GM11168 (cell line): ENCODE results near the gene STK24.
"Not testable (repeated sequence)": the region's sequence is repeated elsewhere in the genome, so short reads cannot be mapped to it uniquely, and the experiment has no call there.

ENCODE experiments used
- in situ Hi-C: fragments of 300-500 bp; cut with MboI; formaldehyde crosslinking; loops from one replicate; pipeline ENCODE4 v1.12.0; 2022; ENCODE audit warnings: low sequenced_read_pairs; ENCODE audit not compliant: unreplicated experiment

STK24 gene

DNA sequence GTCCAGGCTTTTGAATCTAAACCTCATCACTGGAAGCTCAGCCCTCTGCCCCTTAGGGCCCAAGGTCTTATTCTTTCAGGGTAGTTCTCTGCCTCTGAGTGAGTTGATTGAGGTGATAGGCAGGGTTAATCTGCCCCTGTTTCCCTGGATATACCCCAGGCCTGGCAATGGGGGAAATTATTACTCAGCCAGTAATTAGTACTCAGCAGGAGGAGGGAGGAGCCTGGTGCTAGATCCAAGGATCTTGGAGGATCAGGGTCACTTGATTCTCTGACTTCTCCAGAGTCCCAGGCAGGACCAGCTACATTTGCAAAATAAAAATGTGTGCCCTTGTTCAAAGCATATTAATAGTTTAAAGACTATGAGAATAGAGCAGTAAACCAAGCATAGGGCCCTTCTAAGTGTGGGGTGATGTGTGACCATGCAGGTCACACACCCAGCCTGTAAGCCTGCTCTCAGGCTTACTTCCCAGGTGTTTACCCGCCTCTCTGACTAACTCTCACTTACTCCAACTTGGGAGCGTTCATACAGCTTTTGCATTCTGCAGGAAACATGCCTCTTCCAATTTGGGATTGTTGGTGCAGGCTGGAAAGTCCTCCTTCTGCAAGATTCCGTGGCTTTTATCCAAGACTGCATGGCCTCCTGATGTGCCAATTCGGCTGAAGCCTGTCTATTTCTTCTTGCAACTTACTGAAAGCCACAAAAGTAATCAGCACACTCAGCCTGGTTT is 7.9 kb upstream of the STK24 start:
- in situ Hi-C loops: no loop called here

DNA sequence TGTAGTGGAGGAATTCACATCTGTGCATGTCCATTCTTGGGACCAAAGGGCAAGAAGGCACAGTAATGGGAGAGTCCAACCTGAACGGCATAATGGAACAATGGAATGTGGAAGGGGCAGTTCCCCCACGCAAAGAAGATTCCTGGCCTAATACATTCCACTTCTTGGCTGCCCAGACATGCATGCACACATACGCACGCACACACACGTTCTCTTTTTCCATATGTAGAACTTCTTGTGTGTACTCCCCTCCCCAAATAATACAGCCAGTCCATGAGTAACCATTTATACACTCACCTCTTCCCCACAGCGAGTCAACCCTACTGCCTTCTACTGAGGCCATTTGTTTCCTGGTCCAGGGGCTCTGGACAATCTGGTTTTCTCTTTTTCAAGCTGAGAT is 6.0 kb upstream of the STK24 start:
- in situ Hi-C loops: no loop called here

DNA sequence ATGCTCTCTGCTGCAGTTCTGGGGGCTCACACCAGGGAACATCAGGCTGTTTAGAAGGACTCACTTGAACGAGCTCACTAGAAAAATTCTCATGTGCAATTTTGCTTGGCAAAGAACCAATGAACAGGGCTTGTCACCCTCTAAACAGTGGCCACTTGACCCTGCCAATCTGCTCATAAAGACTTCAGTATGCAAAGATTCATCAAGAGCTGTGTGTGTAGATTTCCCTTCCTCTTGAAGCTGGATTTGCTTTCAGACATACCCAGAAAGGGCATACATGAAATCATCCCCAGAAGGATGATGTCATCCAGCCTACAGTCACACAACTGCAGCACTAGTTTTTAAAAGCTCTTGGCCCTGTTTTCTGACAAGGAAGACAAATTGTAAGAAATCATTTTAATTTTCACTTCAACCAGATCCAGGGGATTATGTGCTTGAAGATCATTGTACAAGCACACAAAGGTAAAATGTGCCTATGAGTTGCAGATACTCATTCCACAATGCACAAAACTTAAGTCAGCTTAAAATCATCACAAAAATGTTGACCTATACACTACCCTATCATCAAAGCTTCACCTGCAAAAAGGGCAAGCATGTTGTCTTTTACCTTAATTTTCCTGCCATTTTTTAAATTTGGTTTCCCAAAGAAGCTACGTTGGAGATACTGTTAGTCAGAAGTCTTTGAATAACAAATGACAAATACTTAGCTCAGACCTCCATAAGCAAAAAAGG is 5.2 kb upstream of the STK24 start:
- in situ Hi-C loops: no loop called here

DNA sequence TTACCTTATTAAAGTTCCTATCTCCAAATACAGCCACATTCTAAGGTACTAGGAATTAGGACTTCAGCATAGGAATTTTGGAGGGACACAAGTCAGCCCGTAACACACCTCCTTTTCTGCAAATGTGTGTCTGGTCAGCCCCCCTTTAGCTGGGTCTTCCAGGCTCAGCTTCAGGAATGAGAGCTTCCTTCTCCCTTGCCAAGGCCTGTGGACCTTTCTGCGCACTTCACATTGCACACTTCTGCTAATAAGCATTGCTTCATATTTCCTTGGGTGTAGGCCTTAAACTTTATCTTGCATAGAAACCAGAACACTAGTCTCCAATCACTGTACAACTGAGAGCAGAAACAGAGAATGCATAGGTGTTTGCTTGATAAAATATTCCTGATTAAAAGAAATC is 4.5 kb upstream of the STK24 start:
- in situ Hi-C loops: no loop called here

DNA sequence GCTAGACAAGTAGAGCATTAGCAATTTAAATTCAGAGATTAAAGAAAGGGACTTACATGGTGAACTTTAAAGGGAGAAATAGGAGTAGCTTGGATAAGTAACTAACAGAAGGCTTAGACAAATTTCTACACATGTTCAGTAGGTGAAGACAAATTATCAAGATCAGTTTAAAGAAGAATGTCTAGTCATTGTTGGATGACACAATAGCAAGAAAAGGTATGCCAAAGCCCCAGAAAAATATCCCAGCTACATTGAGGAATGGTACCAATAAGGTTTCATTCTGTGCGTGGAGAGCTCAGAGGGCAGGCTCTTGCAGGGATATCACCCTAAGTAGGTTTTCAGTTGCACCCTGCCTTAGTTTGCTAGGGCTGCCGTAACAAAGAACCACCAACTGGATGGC is 3.5 kb upstream of the STK24 start:
- in situ Hi-C loops: no loop called here

DNA sequence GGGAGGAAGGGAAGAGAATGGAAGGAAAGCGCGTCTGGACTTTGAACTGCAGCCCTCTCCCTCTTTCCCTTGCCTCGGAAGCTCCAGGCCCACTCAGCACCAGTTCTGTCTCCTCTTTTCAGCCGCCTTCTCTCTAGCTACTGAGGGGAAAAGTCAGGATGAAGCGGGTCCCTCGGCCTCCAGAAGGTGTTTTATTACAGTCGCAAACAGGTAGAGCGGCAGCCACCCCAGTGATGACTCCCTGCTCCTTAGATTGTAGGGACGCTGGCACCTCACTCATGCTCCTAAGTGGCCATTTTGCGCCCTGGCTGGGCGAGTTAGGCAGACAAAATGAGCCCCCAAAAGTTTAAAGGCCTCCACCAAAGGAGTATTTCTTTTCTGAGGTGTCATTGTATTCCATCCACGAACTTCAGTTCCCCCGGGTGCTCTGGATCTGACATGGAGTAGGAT is 954 bp upstream of the STK24 start:
- in situ Hi-C loops: no loop called here

DNA sequence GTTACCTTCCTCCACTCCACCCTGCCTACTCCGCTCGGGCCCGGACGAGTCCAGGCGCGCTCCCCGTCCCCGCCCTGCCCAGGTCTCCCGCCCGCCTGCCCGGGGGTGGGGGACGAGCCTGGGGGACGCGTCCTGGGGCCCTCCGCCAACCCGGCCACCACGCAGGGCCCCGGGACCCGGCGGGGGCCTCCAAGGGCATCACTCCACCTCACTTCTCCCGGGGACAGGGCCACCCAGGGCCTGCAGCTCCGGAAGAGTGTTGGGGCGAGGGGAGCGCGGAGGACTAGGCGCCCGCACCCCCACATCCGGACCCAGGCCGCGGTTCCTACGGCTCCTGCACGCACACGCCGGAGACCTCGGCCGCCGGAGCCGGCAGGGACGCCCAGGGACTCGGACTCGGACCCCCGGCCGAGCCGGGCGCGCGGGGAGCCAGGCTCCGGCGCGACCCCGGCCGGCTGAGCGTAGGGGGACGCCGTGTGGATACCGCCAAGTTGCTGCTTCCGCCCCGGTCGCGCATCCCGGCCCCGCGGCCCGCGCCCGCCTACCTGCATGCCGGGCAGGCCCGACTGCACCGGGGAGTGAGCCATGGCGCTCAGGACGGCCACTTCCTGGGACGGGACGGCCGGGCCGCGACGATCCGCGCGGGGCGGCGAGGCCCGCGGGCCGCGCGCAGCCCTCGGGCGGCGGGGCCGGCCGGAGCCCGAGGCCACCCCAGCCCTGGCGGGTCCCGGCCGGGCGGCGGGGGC is 534 bp downstream of the STK24 start:
- in situ Hi-C loops: no loop called here

DNA sequence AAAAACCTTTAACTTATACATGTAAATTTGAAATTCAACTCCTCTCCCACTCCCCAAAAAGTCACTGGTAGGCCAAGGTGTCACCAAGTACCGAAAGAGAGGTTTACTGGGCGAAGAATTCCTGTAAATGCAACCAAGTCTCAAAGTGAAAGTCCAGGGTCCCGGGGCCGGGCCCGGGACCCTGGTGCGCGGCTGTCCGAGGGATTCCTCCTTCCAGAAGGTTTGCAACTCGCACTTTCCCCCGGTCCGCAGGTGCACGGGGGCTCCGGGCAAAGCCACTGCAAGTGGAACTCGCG is 1.1 kb downstream of the STK24 start:
- in situ Hi-C loops: no loop called here

DNA sequence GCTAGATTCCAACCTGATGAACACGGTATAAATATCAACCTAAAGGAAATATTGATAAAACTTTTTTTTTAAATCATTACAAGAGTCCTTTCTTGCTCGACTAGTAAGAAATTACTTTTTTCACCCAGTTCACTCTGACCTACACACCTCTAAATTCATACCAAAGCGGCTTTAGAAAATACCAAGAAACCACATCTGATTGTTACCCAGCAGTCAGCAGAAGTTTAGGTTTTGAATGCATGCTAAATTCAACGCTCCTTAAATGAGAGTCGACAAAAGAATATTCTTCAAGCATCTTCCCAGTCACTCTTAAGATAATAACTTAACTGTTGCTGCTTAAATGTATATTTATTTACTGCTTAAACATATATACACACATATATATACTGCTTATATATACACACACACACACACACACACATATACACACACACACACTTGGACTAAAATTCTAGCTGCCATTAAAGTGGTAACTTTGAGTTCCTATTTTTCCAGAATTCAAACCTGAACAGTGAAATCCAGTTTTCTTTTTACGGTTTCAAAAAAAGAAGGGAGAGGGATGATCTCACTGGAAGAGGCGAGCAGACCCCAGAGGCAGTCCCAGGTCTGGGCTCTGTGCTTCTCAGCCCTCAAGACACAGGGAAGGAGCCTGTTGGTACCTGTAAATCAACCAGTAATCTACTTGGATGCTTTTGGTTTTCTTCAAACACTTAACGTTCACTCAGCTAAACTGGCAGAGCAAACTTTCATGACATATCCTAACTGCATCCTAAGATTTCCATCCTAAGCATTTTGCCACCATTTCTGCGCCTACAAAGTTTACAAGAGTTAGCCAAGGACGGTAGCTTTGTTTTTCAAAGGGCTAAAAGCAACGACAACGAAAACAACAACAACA is 1.7 kb downstream of the STK24 start:
- in situ Hi-C loops: no loop called here

DNA sequence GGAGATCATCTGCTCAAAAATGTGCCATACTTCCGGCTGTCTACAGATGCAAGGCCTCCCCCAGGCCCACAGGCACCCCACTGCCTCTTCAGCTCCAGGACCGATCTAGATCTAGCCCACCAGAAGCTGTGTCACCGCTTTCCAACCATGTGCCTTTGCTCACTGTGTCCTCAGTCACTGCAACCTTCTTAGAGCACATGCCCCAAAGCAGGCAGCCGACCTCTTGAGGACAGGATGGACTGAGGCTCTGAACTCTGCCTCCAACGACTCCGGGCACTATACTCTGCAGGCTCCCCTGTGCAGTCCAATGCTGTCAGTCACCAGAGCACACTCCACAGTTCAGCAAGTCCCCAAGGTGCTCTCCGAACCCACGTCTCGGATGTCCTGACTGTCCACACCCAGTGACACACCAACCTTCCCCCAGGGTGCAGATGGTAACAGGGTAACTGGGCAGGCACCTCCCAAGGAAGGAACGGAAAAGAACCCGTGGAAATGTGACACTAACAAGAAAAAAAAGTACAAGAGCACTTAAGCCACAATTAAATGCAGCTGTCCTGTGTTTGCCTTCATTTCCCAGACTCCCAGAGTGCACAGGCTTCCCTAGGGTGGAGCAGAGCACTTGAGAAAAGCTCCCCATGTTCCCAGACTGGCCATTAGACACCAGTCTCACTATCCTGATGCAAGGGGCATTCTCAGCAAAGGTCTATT is 4.8 kb downstream of the STK24 start:
- in situ Hi-C loops: no loop called here

DNA sequence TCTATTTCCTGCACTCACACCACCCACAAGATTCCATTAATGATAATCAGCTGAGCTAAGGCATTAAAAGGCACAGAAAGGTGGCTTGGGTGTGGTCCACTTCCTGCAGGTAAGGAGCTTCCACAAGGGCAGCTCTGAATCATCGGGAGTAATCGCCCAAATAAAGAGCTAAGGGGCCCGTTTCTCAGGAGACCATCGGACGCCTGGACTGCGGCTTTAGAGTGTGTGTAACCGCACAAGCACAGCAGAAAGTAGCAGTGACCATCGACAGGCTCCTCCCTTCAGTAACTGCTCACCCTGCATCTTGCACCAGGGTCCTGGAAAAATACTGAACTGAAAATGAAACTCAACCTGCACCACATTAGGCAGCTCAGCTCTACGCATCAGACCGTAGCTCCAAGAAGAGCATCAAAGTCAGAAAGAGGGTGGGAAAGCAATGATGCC is 6.0 kb downstream of the STK24 start:
- in situ Hi-C loops: no loop called here

DNA sequence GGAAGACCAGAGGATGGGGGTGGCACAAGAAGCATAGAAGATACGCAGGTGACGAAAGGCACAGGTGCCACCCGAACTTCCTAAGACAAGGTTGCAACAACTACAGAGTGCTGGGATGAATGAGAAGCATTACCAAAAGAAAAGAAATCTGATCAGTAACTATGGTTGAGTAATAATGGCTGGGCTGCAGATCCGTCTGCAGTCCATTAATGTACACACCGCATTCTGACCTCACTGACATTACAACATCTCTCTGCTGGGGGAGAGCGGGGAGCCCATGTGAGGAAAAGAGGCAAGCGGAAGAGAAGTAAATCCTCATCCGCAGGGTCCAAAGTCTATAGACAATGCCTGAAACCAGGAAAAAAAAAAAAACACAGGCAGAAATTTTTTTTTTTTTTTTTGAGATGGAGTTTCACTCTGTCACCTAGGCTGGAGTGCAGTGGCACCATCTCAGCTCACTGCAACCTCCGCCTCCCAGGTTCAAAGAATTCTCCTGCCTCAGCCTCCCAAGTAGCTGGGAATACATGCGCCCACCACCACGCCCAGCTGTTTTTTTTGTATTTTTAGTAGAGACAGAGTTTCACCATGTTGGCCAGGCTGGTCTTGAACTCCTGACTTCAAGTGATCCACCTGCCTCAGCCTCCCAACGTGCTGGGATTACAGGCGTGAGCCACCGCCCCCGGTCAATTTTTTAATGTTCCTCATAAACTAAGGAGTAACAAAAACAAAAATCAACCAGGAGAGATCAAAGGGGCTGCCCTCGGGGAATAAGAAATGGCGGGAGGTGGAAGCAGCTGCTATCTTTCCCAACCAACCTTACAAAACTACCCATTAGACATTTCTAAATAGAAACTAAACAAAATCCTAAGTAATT is 7.2 kb downstream of the STK24 start:
- in situ Hi-C loops: not testable (repeated sequence)

DNA sequence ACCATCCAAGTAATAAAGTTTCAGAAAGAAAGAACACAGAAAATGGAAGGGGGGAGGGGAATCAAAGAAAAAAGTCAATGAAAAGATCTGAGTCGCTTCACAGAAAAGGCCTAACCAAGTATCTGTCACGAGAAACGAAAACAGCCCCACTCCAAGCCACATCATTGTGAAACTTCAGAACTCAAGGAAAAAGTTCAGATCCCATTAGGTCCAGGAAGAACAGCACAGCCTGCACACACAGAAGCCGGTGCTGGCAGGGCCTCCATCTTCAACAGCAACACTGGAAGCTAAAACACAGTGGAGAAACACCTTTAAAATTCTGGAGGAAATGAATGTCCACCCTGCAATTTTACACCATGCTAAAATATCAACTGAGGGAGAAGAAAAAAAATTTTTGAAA is 8.0 kb downstream of the STK24 start:
- in situ Hi-C loops: no loop called here

DNA sequence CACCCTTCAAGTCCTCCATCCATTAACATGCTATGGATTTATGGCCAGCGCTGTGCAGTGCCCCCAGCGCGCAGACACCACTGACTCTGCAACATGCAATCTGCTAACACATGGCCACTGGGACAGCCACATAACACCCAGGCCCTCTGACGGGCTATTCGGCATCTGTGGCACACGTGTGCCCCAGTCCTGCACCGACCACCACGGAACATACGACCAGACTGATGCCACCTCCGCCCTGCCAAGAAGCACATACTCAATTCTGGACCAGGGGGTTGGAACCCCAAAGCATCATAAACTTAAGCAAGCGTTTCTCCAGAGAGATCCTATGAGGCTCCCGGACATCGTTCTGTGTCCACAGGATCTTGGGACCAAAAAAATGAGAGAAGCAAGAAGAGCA is 9.8 kb downstream of the STK24 start:
- in situ Hi-C loops: no loop called here

DNA sequence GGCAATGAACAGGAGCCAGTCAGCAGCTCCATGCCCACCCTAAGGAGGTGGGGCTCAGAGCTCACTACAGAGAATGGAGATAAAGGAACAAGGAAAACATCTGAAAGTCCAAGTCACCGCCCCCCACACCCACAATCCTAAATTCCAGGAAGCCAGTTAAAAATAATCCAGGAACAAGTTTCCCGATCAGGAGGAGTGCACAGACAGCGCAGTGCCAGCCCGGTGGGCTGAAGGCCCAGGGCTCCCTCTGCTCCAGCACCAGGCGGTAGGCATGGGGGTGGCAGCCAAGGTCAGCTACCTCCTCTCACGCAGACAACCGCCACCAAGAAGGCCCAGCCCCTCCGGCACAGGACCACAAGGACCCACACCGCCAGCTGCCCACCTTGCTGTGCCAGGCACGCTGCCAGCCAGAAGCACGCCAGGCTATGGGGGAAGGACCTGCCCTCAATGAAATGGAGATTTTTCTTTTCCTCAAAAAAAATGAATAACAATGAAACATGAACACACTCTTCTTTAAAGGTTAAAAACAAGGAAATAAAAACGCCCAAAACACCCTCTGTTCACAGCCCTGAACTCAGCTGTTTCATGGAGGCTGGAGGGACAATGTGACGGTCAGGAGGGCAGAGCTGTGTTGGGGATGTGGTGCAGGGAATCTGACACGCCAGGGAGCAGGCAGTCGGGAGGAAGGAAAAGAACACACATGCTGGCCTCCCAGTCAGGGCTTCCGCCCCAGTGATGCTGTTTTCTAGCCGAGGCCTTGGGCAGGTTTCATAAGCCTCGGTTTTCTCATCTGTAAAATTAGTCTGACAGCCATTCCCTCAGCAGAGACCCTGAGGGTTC is 11.0 kb downstream of the STK24 start:
- in situ Hi-C loops: no loop called here

DNA sequence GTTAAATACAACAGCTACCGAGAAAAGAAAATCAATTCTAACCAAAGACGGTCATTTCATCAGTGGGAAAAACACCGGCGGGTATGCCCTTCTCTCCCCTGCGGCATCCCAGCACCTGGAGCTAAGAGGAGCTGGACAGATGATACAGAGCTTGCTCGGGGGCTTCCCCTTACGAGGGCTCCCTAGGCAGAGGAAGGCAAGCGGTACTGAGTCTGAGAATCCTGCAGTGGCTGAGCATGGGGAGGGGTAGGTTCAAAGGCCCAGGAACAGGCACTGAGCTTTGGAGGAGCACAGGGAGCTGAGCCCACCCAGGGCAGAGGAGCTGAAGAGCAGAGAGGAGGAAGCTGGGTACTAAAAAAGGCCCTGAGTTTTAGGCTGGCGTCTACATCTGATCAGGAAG is 12.7 kb downstream of the STK24 start:
- in situ Hi-C loops: no loop called here

DNA sequence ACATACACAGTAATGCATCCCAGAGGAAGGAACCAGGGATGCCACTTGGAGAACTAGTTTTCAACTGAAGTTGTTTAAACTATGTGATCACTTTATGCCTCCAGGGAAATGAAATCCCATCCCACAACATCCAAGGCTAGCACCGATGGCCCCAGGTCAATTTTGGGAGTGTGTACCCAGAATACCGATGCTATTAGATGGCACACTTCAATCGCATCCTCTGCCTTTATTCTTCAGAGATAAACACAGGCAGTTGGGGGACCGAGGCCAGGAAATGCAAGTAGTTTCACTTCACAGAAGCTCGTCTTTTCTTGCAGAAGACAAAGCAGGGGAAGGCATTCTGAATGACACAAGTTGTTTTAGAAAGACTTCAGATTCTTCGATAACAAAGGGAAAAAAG is 13.8 kb downstream of the STK24 start:
- in situ Hi-C loops: no loop called here

DNA sequence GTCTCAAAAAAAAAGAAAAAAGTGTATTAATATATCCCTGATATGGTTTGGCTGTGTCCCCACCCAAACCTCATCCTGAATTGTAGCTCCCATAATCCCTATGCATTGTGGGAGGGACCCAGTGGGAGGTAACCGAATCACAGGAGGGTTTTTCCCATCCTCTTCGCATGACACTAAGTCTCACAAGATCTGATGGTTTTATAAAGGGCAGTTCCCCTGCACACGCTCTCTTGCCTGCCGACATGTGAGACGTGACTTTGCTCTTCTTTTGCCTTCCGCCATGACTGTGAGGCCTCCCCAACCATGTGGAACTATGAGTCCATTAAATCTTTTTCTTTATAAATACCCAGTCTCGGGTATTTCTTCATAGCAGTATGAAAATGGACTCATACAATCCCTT is 17.7 kb downstream of the STK24 start:
- in situ Hi-C loops: no loop called here
